SW480 (cell line): ENCODE data around the gene UTF1.
"Not testable (repeated sequence)": the region's sequence is repeated elsewhere in the genome, so short reads cannot be mapped to it uniquely, and the experiment has no call there.

Source experiments
- DNase-seq: peaks from one replicate; pipeline ENCODE4 v3.0.0-alpha.2; 2016; ENCODE audit warnings: low spot score

The UTF1 gene

GRCh38 chr10:133229265-133230043 is 563 bp upstream of the UTF1 start:
- DNase-seq, result no peak

GRCh38 chr10:133230387-133231195 is 574 bp downstream of the UTF1 start:
- DNase-seq, result peak; percentile 26

GRCh38 chr10:133231244-133231945 is 1.4 kb downstream of the UTF1 start:
- no peak for DNase-seq

GRCh38 chr10:133231946-133232574 is 2.0 kb downstream of the UTF1 start:
- DNase-seq, result no peak

GRCh38 chr10:133234796-133235195 is 4.8 kb downstream of the UTF1 start:
- DNase-seq, result not testable (repeated sequence)

GRCh38 chr10:133235265-133235855 is 5.3 kb downstream of the UTF1 start:
- DNase-seq, result no peak

- no peak for DNase-seq
Measured at GRCh38 chr10:133235932-133236331, 5.9 kb downstream of the UTF1 start.

GRCh38 chr10:133236401-133237240 is 6.6 kb downstream of the UTF1 start:
- DNase-seq, result no peak

- DNase-seq, result no peak
Measured at GRCh38 chr10:133237241-133237587, 7.2 kb downstream of the UTF1 start.

GRCh38 chr10:133237588-133238465 is 7.8 kb downstream of the UTF1 start, which contains the start of gene VENTX:
VENTX (plus strand) TSS chr10:133237855; CDS start chr10:133237915, 60 bp downstream.
- DNase-seq, result no peak

- DNase-seq, result no peak
Measured at GRCh38 chr10:133238466-133238804, 8.4 kb downstream of the UTF1 start.

- DNase-seq, result no peak
Measured at GRCh38 chr10:133239990-133240389, 10.0 kb downstream of the UTF1 start.

GRCh38 chr10:133241501-133242205 is 11.6 kb downstream of the UTF1 start:
- no peak for DNase-seq

GRCh38 chr10:133242611-133243356 is 12.8 kb downstream of the UTF1 start:
- DNase-seq, result no peak

GRCh38 chr10:133243593-133243992 is 13.6 kb downstream of the UTF1 start:
- DNase-seq, result no peak

- peak; percentile 57 for DNase-seq
Measured at GRCh38 chr10:133245439-133246235, 15.6 kb downstream of the UTF1 start.

- DNase-seq, result no peak
Measured at GRCh38 chr10:133246236-133246626, 16.2 kb downstream of the UTF1 start.
